Measurements from ENCODE around the gene SLC2A14. TPM values are rescaled to one million over a fixed set of nuclear protein-coding genes. Genes with fewer than 3 reads are reported as not detected.
"Not testable (repeated sequence)": the region's sequence is repeated elsewhere in the genome, so short reads cannot be mapped to it uniquely, and the experiment has no call there.

Gene SLC2A14
- under 1 TPM in 3 of 4 donors, not detected in 1; 0.03 to 0.77 (median 0.22) TPM for polyA plus RNA-seq
- long read RNA-seq, donor 1, result 0 reads
- long read RNA-seq, donor 2, result 0 reads
- long read RNA-seq, donor 3, result 0 reads
- long read RNA-seq, donor 4, result 0 reads
- long read RNA-seq, donor 5, result 0 reads
- long read RNA-seq, donor 6, result 0 reads
- long read RNA-seq, donor 7, result 0 reads
- long read RNA-seq, donor 8, result 0 reads
- long read RNA-seq, donor 9, result 0 reads
- long read RNA-seq, donor 10, result 0 reads

DNA sequence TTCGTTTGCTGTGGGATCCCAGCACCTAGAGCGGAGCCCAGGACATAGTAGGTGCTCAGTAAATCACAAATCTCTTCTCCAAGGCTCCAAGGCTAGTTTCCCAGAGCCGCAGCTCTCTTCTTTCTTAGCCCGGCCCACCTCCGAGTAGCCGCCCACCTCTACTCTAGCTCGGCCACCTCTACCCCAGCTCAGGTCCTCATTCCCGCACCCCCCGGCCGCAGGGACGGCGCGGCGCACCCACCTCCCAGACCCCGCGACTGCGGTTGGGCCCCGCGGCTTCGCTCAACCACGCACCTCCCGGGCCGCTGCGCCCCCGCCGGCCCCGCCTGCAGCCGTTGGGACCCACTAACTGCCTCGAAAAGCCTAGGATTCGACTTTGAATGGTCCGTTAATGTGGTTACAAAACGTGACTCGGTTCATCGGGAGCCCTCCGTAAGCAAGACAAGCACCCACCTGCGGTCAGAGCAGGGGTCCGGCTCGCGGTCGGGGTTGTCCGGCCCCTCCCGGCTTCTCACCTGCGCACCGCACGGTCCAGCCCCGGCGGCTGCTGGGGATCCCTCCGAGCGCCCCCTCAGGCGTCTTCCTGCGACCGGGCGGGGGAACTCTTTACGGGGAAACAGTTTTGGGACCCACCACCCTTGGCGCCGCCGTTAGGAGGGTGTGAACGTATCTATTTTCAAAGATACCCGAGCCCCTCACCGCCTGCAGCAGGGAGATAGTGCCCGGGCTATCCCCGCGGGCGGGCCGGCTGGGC lies at the start of gene SLC2A14:
TSS of gene SLC2A14 (minus strand) at position 350 of the 754 bp plus-strand sequence. CDS start 3,035 bp downstream, outside the sequence.
- FAIRE-seq, result no peak

DNA sequence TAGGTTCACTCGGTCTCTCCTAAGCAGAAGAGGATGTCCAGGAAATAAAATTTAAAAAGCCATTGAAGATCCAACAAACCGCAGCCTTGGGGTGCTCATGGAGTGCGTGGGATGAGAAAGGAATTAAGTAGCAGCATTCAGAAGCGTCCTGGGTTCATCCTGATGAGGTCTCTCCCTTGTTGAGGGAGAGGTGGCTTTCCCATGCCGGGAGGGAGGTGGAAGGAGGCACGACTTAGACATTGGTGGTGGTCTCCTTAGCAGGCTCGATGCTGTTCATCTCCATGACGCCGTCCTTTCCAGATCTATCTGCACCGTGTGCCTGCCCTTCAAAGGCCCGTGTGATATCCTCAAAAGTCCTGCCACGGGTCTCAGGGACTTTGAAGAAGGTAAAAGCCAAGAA lies 48.5 kb upstream of the SLC2A14 start:
- not testable (repeated sequence) for H3K27me3 ChIP-seq (ENCODE audit: control insufficient read depth in 3 of 3, insufficient read depth in 3 of 3, low read length in 3 of 3); H3K36me3 ChIP-seq (ENCODE audit: control insufficient read depth in 3 of 3, insufficient read depth in 2 of 3, low read depth in 1 of 3, low read length in 3 of 3); H3K27ac ChIP-seq (ENCODE audit: low read depth in 1 of 3, low read length in 2 of 3); FAIRE-seq; H3K4me1 ChIP-seq (ENCODE audit: control insufficient read depth in 3 of 3, insufficient read depth in 2 of 3, low read depth in 1 of 3, low read length in 2 of 3); H3K4me3 ChIP-seq (ENCODE audit: low read depth in 1 of 3, low read length in 3 of 3); DNase-seq; H3K9me3 ChIP-seq (ENCODE audit: control insufficient read depth in 2 of 2, insufficient read depth in 1 of 2, low read depth in 1 of 2, low read length in 1 of 2)
- WGBS, 3 donors, result 83 to 89% (median 84%) methylated on average over 11 to 12 of the region's 12 CpGs

More for the DNA sequence above, at the start of gene SLC2A14:
- no peaks in the 10 kb centered on the region for H3K9me3 ChIP-seq (ENCODE audit: control insufficient read depth in 2 of 2, insufficient read depth in 1 of 2, low read depth in 1 of 2, low read length in 1 of 2)
- no peaks in the 10 kb centered on the region for H3K4me1 ChIP-seq (ENCODE audit: control insufficient read depth in 3 of 3, insufficient read depth in 2 of 3, low read depth in 1 of 3, low read length in 2 of 3)
- H3K4me3 ChIP-seq (ENCODE audit: low read depth in 1 of 3, low read length in 3 of 3), result no peak within 1 kb of the TSS
- H3K36me3 ChIP-seq (ENCODE audit: control insufficient read depth in 3 of 3, insufficient read depth in 2 of 3, low read depth in 1 of 3, low read length in 3 of 3), result no peaks in the 10 kb centered on the region
- H3K27me3 ChIP-seq (ENCODE audit: control insufficient read depth in 3 of 3, insufficient read depth in 3 of 3, low read length in 3 of 3), result peaks cover 0 to 21% (median 8%) of the 10 kb centered on the region in 3 donors
- DNase-seq, result no peak
- WGBS, 3 donors, result 19 to 48% (median 40%) methylated on average over 57 to 65 of the region's 65 CpGs
- no peak within 1 kb of the TSS for H3K27ac ChIP-seq (ENCODE audit: low read depth in 1 of 3, low read length in 2 of 3)

DNA sequence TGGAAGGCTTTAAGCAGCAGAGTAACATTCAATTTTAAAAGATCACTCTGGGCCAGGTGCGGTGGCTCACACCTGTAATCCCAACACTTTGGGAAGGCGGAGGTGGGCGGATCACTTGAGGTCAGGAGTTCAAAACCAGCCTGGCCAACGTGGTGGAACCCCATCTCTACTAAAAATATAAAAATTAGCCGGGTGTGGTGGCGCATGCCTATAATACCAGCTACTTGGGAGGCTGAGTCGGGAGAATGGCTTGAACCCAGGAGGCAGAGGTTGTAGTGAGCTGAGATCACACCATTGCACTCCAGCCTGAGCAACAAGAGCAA lies 45.5 kb upstream of the SLC2A14 start:
- not testable (repeated sequence) for H3K4me3 ChIP-seq (ENCODE audit: low read depth in 1 of 3, low read length in 3 of 3); H3K9me3 ChIP-seq (ENCODE audit: control insufficient read depth in 2 of 2, insufficient read depth in 1 of 2, low read depth in 1 of 2, low read length in 1 of 2); DNase-seq; H3K36me3 ChIP-seq (ENCODE audit: control insufficient read depth in 3 of 3, insufficient read depth in 2 of 3, low read depth in 1 of 3, low read length in 3 of 3); FAIRE-seq; H3K27ac ChIP-seq (ENCODE audit: low read depth in 1 of 3, low read length in 2 of 3); H3K4me1 ChIP-seq (ENCODE audit: control insufficient read depth in 3 of 3, insufficient read depth in 2 of 3, low read depth in 1 of 3, low read length in 2 of 3); H3K27me3 ChIP-seq (ENCODE audit: control insufficient read depth in 3 of 3, insufficient read depth in 3 of 3, low read length in 3 of 3)
- WGBS, 3 donors, result 80 to 89% (median 81%) methylated on average over 7 of the region's 7 CpGs

DNA sequence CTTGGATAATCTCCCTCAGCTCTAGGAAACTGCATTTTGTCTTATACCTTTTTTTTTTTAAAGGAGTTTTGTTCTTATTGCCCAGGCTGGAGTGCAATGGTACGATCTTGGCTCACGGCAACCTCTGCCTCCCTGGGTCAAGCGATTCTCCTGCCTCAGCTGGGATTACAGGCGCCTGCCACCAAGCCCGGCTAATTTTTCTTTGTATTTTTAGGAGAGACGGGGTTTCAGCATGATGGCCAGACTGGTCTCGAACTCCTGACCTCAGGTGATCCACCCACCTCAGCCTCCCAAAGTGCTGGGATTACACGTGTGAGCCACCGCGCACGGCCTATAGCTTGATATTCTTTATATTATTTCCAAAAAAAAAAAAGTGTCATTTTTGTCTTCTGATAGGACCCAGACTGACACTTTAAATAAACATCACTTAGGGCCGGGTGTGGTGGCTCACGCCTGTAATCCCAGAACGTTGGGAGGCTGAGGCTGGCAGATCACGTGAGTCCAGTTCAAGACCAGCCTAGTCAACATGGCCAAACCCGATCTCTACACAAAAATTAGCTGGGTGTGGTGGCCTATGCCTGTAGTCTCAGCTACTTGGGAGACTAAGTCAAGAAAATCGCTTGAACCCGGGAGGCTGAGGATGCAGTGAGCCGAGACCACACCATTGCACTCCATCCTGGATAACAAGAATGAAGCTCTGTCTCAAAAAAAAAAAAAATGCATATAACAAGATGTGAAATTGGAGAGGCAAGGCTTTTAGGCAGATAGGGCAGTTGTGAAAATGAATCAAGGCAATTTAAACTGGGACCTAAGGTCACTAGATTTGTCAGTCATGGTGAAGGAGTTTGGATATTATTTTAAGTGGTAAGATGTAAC lies 44.9 kb upstream of the SLC2A14 start:
- H3K36me3 ChIP-seq (ENCODE audit: control insufficient read depth in 3 of 3, insufficient read depth in 2 of 3, low read depth in 1 of 3, low read length in 3 of 3), result peaks cover 0 to 3% (median 3%) of the 10 kb centered on the region in 3 donors
- no peaks in the 10 kb centered on the region for H3K4me1 ChIP-seq (ENCODE audit: control insufficient read depth in 3 of 3, insufficient read depth in 2 of 3, low read depth in 1 of 3, low read length in 2 of 3)
- DNase-seq (no peak), FAIRE-seq (no peak)
- 87 to 93% (median 88%) methylated on average over 19 of the region's 19 CpGs for WGBS, 3 donors
- no peak overlapping the region for H3K27ac ChIP-seq (ENCODE audit: low read depth in 1 of 3, low read length in 2 of 3)
- no peaks in the 10 kb centered on the region for H3K27me3 ChIP-seq (ENCODE audit: control insufficient read depth in 3 of 3, insufficient read depth in 3 of 3, low read length in 3 of 3)
- no peaks in the 10 kb centered on the region for H3K9me3 ChIP-seq (ENCODE audit: control insufficient read depth in 2 of 2, insufficient read depth in 1 of 2, low read depth in 1 of 2, low read length in 1 of 2)
- no peak overlapping the region for H3K4me3 ChIP-seq (ENCODE audit: low read depth in 1 of 3, low read length in 3 of 3)

DNA sequence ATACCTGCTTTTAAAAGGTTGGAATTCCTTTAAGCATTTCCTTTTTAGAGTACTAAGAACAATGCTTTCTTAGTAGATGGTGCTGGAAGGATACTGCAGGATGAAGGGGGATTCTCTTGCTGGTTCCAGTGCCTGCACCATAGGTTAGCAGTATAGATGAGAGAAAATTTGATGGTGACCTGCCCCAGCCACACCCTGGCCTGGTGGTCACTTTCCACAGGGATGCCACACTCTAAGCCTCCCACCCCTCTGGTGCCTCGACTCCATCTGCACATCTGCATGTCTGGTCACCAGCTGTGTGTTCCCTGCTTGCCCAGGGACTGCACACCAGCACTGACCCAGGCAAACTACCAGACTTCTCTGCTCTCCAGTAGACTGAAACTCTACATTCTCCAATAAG lies 44.2 kb upstream of the SLC2A14 start:
- WGBS, 3 donors, result 65 to 67% (median 66%) methylated on average over 1 of the region's 1 CpG

DNA sequence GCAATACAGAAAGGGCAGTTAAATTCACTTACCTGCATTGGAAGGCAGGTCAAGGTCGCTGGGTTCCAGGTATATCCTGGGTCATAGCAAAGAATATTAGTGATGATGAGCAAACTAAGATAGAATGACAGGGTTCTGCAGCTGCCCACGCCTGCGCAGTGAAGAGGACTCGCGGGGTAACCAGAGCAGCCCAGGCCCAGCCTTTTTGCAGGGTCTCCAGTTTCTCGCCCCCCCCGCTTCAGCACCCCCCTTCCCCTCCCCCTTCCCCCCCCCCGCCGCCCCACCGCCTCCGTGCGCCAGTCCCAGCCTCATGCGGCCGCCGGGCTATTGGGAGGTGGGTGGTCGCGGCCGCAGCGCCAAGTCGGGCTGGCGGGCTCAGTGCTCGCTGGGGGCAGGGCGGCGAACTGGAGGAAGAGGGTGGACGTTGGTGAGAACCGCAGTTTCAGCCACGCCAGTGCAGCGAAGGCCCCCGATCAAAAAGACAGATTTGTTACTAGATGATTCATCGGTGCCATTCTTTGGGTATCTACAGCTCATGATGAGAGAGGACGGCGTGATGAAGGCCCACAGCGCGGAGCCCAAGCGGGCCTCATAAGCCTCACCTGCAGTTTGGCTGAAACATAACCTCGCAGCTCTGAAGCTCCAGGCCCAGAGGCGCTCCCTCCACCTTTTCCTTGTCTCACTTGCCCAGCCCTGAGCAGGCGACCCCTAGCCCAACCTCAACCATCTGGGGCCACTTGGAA lies 43.1 kb upstream of the SLC2A14 start:
- FAIRE-seq (no peak), DNase-seq (no peak)
- Histone ChIP-seq H3K27ac (ENCODE audit: low read depth in 1 of 3, low read length in 2 of 3) (no peak overlapping the region), H3K4me1 (ENCODE audit: control insufficient read depth in 3 of 3, insufficient read depth in 2 of 3, low read depth in 1 of 3, low read length in 2 of 3) (no peaks in the 10 kb centered on the region), H3K27me3 (ENCODE audit: control insufficient read depth in 3 of 3, insufficient read depth in 3 of 3, low read length in 3 of 3) (no peaks in the 10 kb centered on the region), H3K36me3 (ENCODE audit: control insufficient read depth in 3 of 3, insufficient read depth in 2 of 3, low read depth in 1 of 3, low read length in 3 of 3) (no peaks in the 10 kb centered on the region), H3K4me3 (ENCODE audit: low read depth in 1 of 3, low read length in 3 of 3) (no peak overlapping the region), H3K9me3 (ENCODE audit: control insufficient read depth in 2 of 2, insufficient read depth in 1 of 2, low read depth in 1 of 2, low read length in 1 of 2) (no peaks in the 10 kb centered on the region)
- WGBS, 3 donors, result 24 to 57% (median 53%) methylated on average over 31 to 38 of the region's 38 CpGs

More for the DNA sequence above, 44.2 kb upstream of the SLC2A14 start:
- Histone ChIP-seq H3K36me3 (ENCODE audit: control insufficient read depth in 3 of 3, insufficient read depth in 2 of 3, low read depth in 1 of 3, low read length in 3 of 3) (peaks cover 0 to 3% (median 0%) of the 10 kb centered on the region in 3 donors), H3K4me3 (ENCODE audit: low read depth in 1 of 3, low read length in 3 of 3) (no peak overlapping the region), H3K27me3 (ENCODE audit: control insufficient read depth in 3 of 3, insufficient read depth in 3 of 3, low read length in 3 of 3) (no peaks in the 10 kb centered on the region), H3K27ac (ENCODE audit: low read depth in 1 of 3, low read length in 2 of 3) (no peak overlapping the region), H3K9me3 (ENCODE audit: control insufficient read depth in 2 of 2, insufficient read depth in 1 of 2, low read depth in 1 of 2, low read length in 1 of 2) (no peaks in the 10 kb centered on the region), H3K4me1 (ENCODE audit: control insufficient read depth in 3 of 3, insufficient read depth in 2 of 3, low read depth in 1 of 3, low read length in 2 of 3) (no peaks in the 10 kb centered on the region)
- no peak for FAIRE-seq
- DNase-seq, result no peak

DNA sequence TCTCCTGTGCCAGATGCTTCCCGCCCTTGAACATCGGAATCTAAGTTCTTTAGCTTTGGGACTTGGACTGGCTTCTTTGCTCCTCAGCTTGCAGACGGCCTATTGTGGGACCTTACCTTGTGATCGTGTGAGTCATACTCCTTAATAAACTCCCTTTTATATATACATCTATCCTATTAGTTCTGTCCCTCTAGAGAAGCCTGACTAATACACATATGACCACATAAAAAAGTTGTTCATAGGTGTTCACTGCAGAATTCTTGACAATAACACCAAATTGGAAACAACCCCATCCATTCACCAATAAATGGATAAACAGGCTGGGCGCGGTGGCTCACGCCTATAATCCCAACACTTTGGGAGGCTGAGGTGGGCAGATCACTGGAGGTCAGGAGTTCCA lies 37.4 kb upstream of the SLC2A14 start:
- 64 to 77% (median 66%) methylated on average over 7 of the region's 7 CpGs for WGBS, 3 donors
- not testable (repeated sequence) for FAIRE-seq; H3K9me3 ChIP-seq (ENCODE audit: control insufficient read depth in 2 of 2, insufficient read depth in 1 of 2, low read depth in 1 of 2, low read length in 1 of 2); H3K4me1 ChIP-seq (ENCODE audit: control insufficient read depth in 3 of 3, insufficient read depth in 2 of 3, low read depth in 1 of 3, low read length in 2 of 3); H3K4me3 ChIP-seq (ENCODE audit: low read depth in 1 of 3, low read length in 3 of 3); DNase-seq; H3K27me3 ChIP-seq (ENCODE audit: control insufficient read depth in 3 of 3, insufficient read depth in 3 of 3, low read length in 3 of 3); H3K27ac ChIP-seq (ENCODE audit: low read depth in 1 of 3, low read length in 2 of 3); H3K36me3 ChIP-seq (ENCODE audit: control insufficient read depth in 3 of 3, insufficient read depth in 2 of 3, low read depth in 1 of 3, low read length in 3 of 3)

DNA sequence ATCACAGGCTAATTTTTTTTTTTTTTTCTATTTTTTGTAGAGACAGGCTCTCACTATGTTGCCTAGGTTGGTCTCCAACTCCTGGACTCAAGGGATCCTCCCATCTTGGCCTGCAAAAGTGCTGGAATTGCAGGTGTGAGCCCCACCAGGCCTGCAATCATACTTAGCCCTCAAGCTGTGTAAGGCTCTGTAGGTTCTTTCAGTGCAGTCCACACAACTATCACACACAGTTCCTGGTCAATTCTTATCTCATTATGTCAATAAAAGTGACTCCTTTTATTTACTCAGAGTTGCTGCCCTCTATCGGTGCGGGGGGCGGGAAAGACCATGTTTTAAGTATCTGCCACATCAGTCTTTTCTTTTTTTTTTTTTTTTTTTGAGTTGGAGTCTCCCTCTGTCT lies 34.3 kb upstream of the SLC2A14 start:
- Histone ChIP-seq H3K36me3 (ENCODE audit: control insufficient read depth in 3 of 3, insufficient read depth in 2 of 3, low read depth in 1 of 3, low read length in 3 of 3) (no peaks in the 10 kb centered on the region), H3K4me3 (ENCODE audit: low read depth in 1 of 3, low read length in 3 of 3) (no peak overlapping the region), H3K27me3 (ENCODE audit: control insufficient read depth in 3 of 3, insufficient read depth in 3 of 3, low read length in 3 of 3) (no peaks in the 10 kb centered on the region), H3K27ac (ENCODE audit: low read depth in 1 of 3, low read length in 2 of 3) (peak overlapping the region in 1 of 3 donors; percentile 60), H3K9me3 (ENCODE audit: control insufficient read depth in 2 of 2, insufficient read depth in 1 of 2, low read depth in 1 of 2, low read length in 1 of 2) (no peaks in the 10 kb centered on the region), H3K4me1 (ENCODE audit: control insufficient read depth in 3 of 3, insufficient read depth in 2 of 3, low read depth in 1 of 3, low read length in 2 of 3) (peaks cover 0 to 6% (median 0%) of the 10 kb centered on the region in 3 donors)
- FAIRE-seq (no peak), DNase-seq (peak; percentile 71 to 85)
- WGBS, 3 donors, result 10 to 20% (median 11%) methylated on average over 3 of the region's 3 CpGs
